Smooth muscle cell (in vitro differentiated cells): ENCODE results near the gene C1orf21. TPM values are rescaled to one million over a fixed set of nuclear protein-coding genes. Genes with fewer than 3 reads are reported as not detected.

ENCODE experiments used
- DNase-seq: peaks from one replicate; lab custom pipeline; 2025; ENCODE audit not compliant: unreplicated experiment; lab: John Stamatoyannopoulos, UW
- H2AFZ ChIP-seq: fragments of 200-600 bp; sonication (generic); 2 replicates; pipeline ENCODE4 v1.6.0; 2016; ENCODE audit warnings: antibody characterized with exemption, low read depth, mild to moderate bottlenecking
- H3F3A ChIP-seq: fragments of 200-600 bp; sonication (generic); 2 replicates; pipeline ENCODE4 v1.6.0; 2017; ENCODE audit warnings: antibody characterized with exemption, low read depth
- H3K27ac ChIP-seq: fragments of 200-600 bp; sonication (generic); 2 replicates; pipeline ENCODE4 v1.5.1; 2016; ENCODE audit warnings: low read depth, mild to moderate bottlenecking
- H3K27me3 ChIP-seq: fragments of 200-600 bp; sonication (generic); 2 replicates; pipeline ENCODE4 v1.6.1; 2016; ENCODE audit warnings: low read depth, mild to moderate bottlenecking
- H3K36me3 ChIP-seq: fragments of 200-600 bp; sonication (generic); 2 replicates; pipeline ENCODE4 v1.5.1; 2016; ENCODE audit warnings: low read depth
- H3K4me1 ChIP-seq: fragments of 200-600 bp; sonication (generic); 2 replicates; pipeline ENCODE4 v1.5.1; 2016; ENCODE audit warnings: low read depth
- H3K4me2 ChIP-seq: fragments of 200-600 bp; sonication (generic); 2 replicates; pipeline ENCODE4 v1.6.0; 2016; ENCODE audit warnings: mild to moderate bottlenecking
- H3K4me3 ChIP-seq: fragments of 200-600 bp; sonication (generic); 2 replicates; pipeline ENCODE4 v1.5.1; 2016; ENCODE audit warnings: mild to moderate bottlenecking
- H3K79me2 ChIP-seq: fragments of 200-600 bp; sonication (generic); 2 replicates; pipeline ENCODE4 v1.6.0; 2016; ENCODE audit warnings: low read depth, mild to moderate bottlenecking
- H3K9ac ChIP-seq: fragments of 200-600 bp; sonication (generic); 2 replicates; pipeline ENCODE4 v1.6.0; 2016; ENCODE audit warnings: low read depth
- H3K9me3 ChIP-seq: fragments of 200-600 bp; sonication (generic); replicated peaks from 2 replicates; pipeline ENCODE4 v1.5.1; 2016; ENCODE audit warnings: low read depth
- H4K20me1 ChIP-seq: fragments of 200-600 bp; sonication (generic); 2 replicates; pipeline ENCODE4 v1.6.0; 2016; ENCODE audit warnings: low read depth
- CTCF ChIP-seq: fragments of 200-600 bp; sonication (generic); IDR thresholded peaks from 2 replicates; pipeline ENCODE4 v1.5.1; 2017; ENCODE audit warnings: borderline replicate concordance, mild to moderate bottlenecking, antibody characterized with exemption; ENCODE audit not compliant: insufficient read depth, poor library complexity, severe bottlenecking
- WGBS: methylation state at CpG from one replicate; pipeline ENCODE4 v1.1.7; 2016; ENCODE audit warnings: low lambda C conversion rate; 5-methylcytosine and 5-hydroxymethylcytosine counted together
- polyA plus RNA-seq: library from polyadenylated mRNA; unstranded; fragments of >200 nt; fragmentation: Nextera tagmentation; extraction: Ambion mirVana; gene quantifications from 2 replicates; pipeline ENCODE4 v1.2.1, GENCODE V29; 2016
- total RNA-seq: library from RNA; depleted of rRNA; stranded (reverse); fragments of >200 nt; gene quantifications from 2 replicates; pipeline ENCODE4 v1.2.3, GENCODE V29; 2014

Gene C1orf21
- total and polyA plus RNA-seq, 2 experiments from 2014 or later, result 24.2 to 39.4 TPM

- Histone ChIP-seq H3K9ac (no peak overlapping the region), H2AFZ (no peak overlapping the region), H3K27ac (peak overlapping the region; percentile 0), H3K4me1 (peaks cover 42% of the 10 kb centered on the region), H3K4me2 (peak overlapping the region; percentile 34), H3K79me2 (peaks cover 62% of the 10 kb centered on the region), H3F3A (no peaks in the 10 kb centered on the region), H3K4me3 (no peak overlapping the region), H3K27me3 (no peaks in the 10 kb centered on the region), H4K20me1 (peaks cover 56% of the 10 kb centered on the region), H3K36me3 (no peaks in the 10 kb centered on the region), H3K9me3 (no peaks in the 10 kb centered on the region)
- TF ChIP-seq CTCF, result no peak
- DNase-seq, result no peak
- WGBS, result 57% methylated on average over 3 of the region's 3 CpGs
These were observed 22.2 kb downstream of the C1orf21 start for GRCh38 chr1:184409011-184409410.

GRCh38 chr1:184412472-184412871 is 25.6 kb downstream of the C1orf21 start:
- no peak for TF ChIP-seq CTCF
- Histone ChIP-seq H3K4me2 (no peak overlapping the region), H4K20me1 (peaks cover 25% of the 10 kb centered on the region), H3K36me3 (no peaks in the 10 kb centered on the region), H3K9ac (no peak overlapping the region), H2AFZ (no peak overlapping the region), H3F3A (no peaks in the 10 kb centered on the region), H3K9me3 (no peaks in the 10 kb centered on the region), H3K79me2 (peaks cover 56% of the 10 kb centered on the region), H3K27me3 (no peaks in the 10 kb centered on the region), H3K27ac (no peak overlapping the region), H3K4me3 (no peak overlapping the region), H3K4me1 (peaks cover 40% of the 10 kb centered on the region)
- DNase-seq, result no peak
- 100% methylated on average over 1 of the region's 1 CpG for WGBS

- 46% methylated on average over 2 of the region's 2 CpGs for WGBS
These were observed 29.7 kb downstream of the C1orf21 start for GRCh38 chr1:184416481-184416880.

More at GRCh38 chr1:184416481-184416880, 29.7 kb downstream of the C1orf21 start:
- no peaks in the 10 kb centered on the region for H4K20me1 ChIP-seq
- H3K9me3 ChIP-seq, result no peaks in the 10 kb centered on the region
- no peak overlapping the region for H2AFZ ChIP-seq
- TF ChIP-seq CTCF, result no peak
- H3F3A ChIP-seq, result no peaks in the 10 kb centered on the region
- peak overlapping the region; percentile 8 for H3K4me2 ChIP-seq
- no peak overlapping the region for H3K4me3 ChIP-seq
- no peaks in the 10 kb centered on the region for H3K36me3 ChIP-seq
- no peak for DNase-seq
- peak overlapping the region; percentile 50 for H3K27ac ChIP-seq
- peaks cover 20% of the 10 kb centered on the region for H3K4me1 ChIP-seq
- no peak overlapping the region for H3K9ac ChIP-seq
- H3K27me3 ChIP-seq, result no peaks in the 10 kb centered on the region
- H3K79me2 ChIP-seq, result peaks cover 58% of the 10 kb centered on the region
